OCI-LY1 (cell line): ENCODE data around the gene SP100.
"Not testable (repeated sequence)": the region's sequence is repeated elsewhere in the genome, so short reads cannot be mapped to it uniquely, and the experiment has no call there.

ENCODE experiments used
- H2AFZ ChIP-seq: fragments of 200-600 bp; sonication (generic), shearing (Covaris generic); 2 replicates; pipeline ENCODE4 v1.6.0; 2014; ENCODE audit warnings: antibody characterized with exemption, mild to moderate bottlenecking, low read length
- H3F3A ChIP-seq: fragments of 200-600 bp; sonication (generic), shearing (Covaris generic); 2 replicates; pipeline ENCODE4 v1.6.0; 2014; ENCODE audit warnings: mild to moderate bottlenecking, antibody characterized with exemption, low read length, moderate library complexity; ENCODE audit not compliant: insufficient read depth
- H3K27ac ChIP-seq: fragments of 200-600 bp; sonication (generic); 2 replicates; pipeline ENCODE4 v1.5.1; 2014; ENCODE audit warnings: low read length, mixed run types, mild to moderate bottlenecking, low read depth; ENCODE audit not compliant: poor library complexity, severe bottlenecking
- H3K27me3 ChIP-seq: fragments of 200-600 bp; sonication (generic); 2 replicates; pipeline ENCODE4 v1.6.0; 2014; ENCODE audit warnings: antibody characterized with exemption, mild to moderate bottlenecking, low read length, moderate library complexity; ENCODE audit not compliant: insufficient read depth
- H3K36me3 ChIP-seq: fragments of 200-600 bp; sonication (generic); 2 replicates; pipeline ENCODE4 v1.6.1; 2014; ENCODE audit warnings: mild to moderate bottlenecking, antibody characterized with exemption, low read length, moderate library complexity, mixed read lengths; ENCODE audit not compliant: insufficient read depth
- H3K4me1 ChIP-seq: fragments of 200-600 bp; sonication (generic); 2 replicates; pipeline ENCODE4 v1.5.1; 2014; ENCODE audit warnings: mild to moderate bottlenecking, low read length, moderate library complexity; ENCODE audit not compliant: insufficient read depth, severe bottlenecking
- H3K4me2 ChIP-seq: fragments of 200-600 bp; sonication (generic), shearing (Covaris generic); 2 replicates; pipeline ENCODE4 v1.6.1; 2014; ENCODE audit warnings: low read length
- H3K4me3 ChIP-seq: fragments of 200-600 bp; sonication (generic); 2 replicates; pipeline ENCODE4 v1.5.1; 2014; ENCODE audit warnings: low read length, low read depth, mild to moderate bottlenecking, mixed read lengths; ENCODE audit not compliant: poor library complexity, severe bottlenecking
- H3K79me2 ChIP-seq: fragments of 200-600 bp; shearing (Covaris generic); 2 replicates; pipeline ENCODE4 v1.6.1; 2016; ENCODE audit warnings: mixed run types, low read length, mixed read lengths; ENCODE audit not compliant: insufficient read depth
- H3K9ac ChIP-seq: fragments of 200-600 bp; sonication (generic), shearing (Covaris generic); 2 replicates; pipeline ENCODE4 v1.6.1; 2014; ENCODE audit warnings: mild to moderate bottlenecking, low read length, mixed read lengths
- H3K9me2 ChIP-seq: fragments of 200-600 bp; sonication (generic), shearing (Covaris generic); 2 replicates; pipeline ENCODE4 v1.6.1; 2014; ENCODE audit warnings: low read depth, mild to moderate bottlenecking, low read length, mixed read lengths
- H3K9me3 ChIP-seq: fragments of 200-600 bp; shearing (Covaris generic); 2 replicates; pipeline ENCODE4 v1.6.1; 2014; ENCODE audit warnings: low read length, mixed read lengths
- H4K20me1 ChIP-seq: fragments of 200-600 bp; sonication (generic), shearing (Covaris generic); 2 replicates; pipeline ENCODE4 v1.6.0; 2016; ENCODE audit warnings: mild to moderate bottlenecking, low read length; ENCODE audit not compliant: insufficient read depth
- CTCF ChIP-seq: fragments of 200-600 bp; sonication (generic), shearing (Covaris generic); IDR thresholded peaks from 2 replicates; pipeline ENCODE4 v1.5.1; 2017; ENCODE audit warnings: mild to moderate bottlenecking, antibody characterized with exemption, low read length, moderate library complexity, mixed read lengths
- EZH2 ChIP-seq: fragments of 200-600 bp; sonication (generic), shearing (Covaris generic); IDR thresholded peaks from 2 replicates; pipeline ENCODE4 v1.8.0; 2017; ENCODE audit warnings: borderline replicate concordance, mixed run types, mild to moderate bottlenecking, antibody characterized with exemption, low read length, moderate library complexity, mixed read lengths

The SP100 gene

GRCh38 chr2:230475143-230475542 lies 59.1 kb downstream of the SP100 start:
- TF ChIP-seq EZH2, result no peak
- no peak for TF ChIP-seq CTCF
- Histone ChIP-seq H3K9me2 (no peaks in the 10 kb centered on the region), H3K4me3 (no peak overlapping the region), H3K4me2 (no peak overlapping the region), H3K27ac (no peak overlapping the region), H3K79me2 (no peaks in the 10 kb centered on the region), H3K36me3 (peaks cover 77% of the 10 kb centered on the region), H3F3A (no peaks in the 10 kb centered on the region), H3K9ac (no peak overlapping the region), H3K27me3 (no peaks in the 10 kb centered on the region), H3K4me1 (peaks cover 12% of the 10 kb centered on the region), H3K9me3 (peaks cover 4% of the 10 kb centered on the region; the same call in 1 of the 2 replicates), H4K20me1 (no peaks in the 10 kb centered on the region), H2AFZ (no peak overlapping the region)

- H3K27ac ChIP-seq, result no peak overlapping the region
- TF ChIP-seq EZH2 (no peak), CTCF (no peak)
- H3K27me3 ChIP-seq, result no peaks in the 10 kb centered on the region
- H3F3A ChIP-seq, result no peaks in the 10 kb centered on the region
- H3K4me2 ChIP-seq, result no peak overlapping the region
- no peaks in the 10 kb centered on the region for H3K4me1 ChIP-seq
- no peak overlapping the region for H2AFZ ChIP-seq
- H3K4me3 ChIP-seq, result no peak overlapping the region
- H4K20me1 ChIP-seq, result no peaks in the 10 kb centered on the region
- no peaks in the 10 kb centered on the region for H3K9me2 ChIP-seq
- no peaks in the 10 kb centered on the region for H3K9me3 ChIP-seq
- H3K79me2 ChIP-seq, result no peaks in the 10 kb centered on the region
- no peak overlapping the region for H3K9ac ChIP-seq
- H3K36me3 ChIP-seq, result peaks cover 21% of the 10 kb centered on the region
Observed at GRCh38 chr2:230485801-230486341, 69.9 kb downstream of the SP100 start.

GRCh38 chr2:230491219-230491618 lies 75.2 kb downstream of the SP100 start:
- H4K20me1 ChIP-seq, H2AFZ ChIP-seq, H3F3A ChIP-seq, H3K9me3 ChIP-seq, H3K9ac ChIP-seq, H3K27me3 ChIP-seq, H3K4me3 ChIP-seq, H3K4me2 ChIP-seq, H3K9me2 ChIP-seq, H3K27ac ChIP-seq, H3K79me2 ChIP-seq, H3K4me1 ChIP-seq: not testable (repeated sequence)
- H3K36me3 ChIP-seq, result peaks cover 40% of the 10 kb centered on the region

GRCh38 chr2:230492107-230492506 lies 76.1 kb downstream of the SP100 start:
- H3K36me3 ChIP-seq, result peaks cover 43% of the 10 kb centered on the region
- TF ChIP-seq EZH2 (no peak), CTCF (no peak)
- no peak overlapping the region for H3K4me3 ChIP-seq
- no peaks in the 10 kb centered on the region for H4K20me1 ChIP-seq
- H3K27ac ChIP-seq, result no peak overlapping the region
- no peak overlapping the region for H2AFZ ChIP-seq
- H3K9ac ChIP-seq, result no peak overlapping the region
- H3K9me2 ChIP-seq, result no peaks in the 10 kb centered on the region
- no peaks in the 10 kb centered on the region for H3F3A ChIP-seq
- H3K9me3 ChIP-seq, result no peaks in the 10 kb centered on the region
- H3K4me2 ChIP-seq, result no peak overlapping the region
- H3K79me2 ChIP-seq, result no peaks in the 10 kb centered on the region
- H3K27me3 ChIP-seq, result no peaks in the 10 kb centered on the region
- H3K4me1 ChIP-seq, result peaks cover 8% of the 10 kb centered on the region
